HepG2 (cell line): Measurements from ENCODE around the gene EMC9. TPM values are rescaled to one million over a fixed set of nuclear protein-coding genes. Genes with fewer than 3 reads are reported as not detected.
A peak's percentile ranks its signal among the peaks of the same experiment; 100 is the strongest.

ENCODE experiments used
- DMAP1 ChIP-seq: IDR thresholded peaks from 2 replicates; pipeline ENCODE4 v1.6.1; 2016
- ESRRA ChIP-seq: sonication (generic); formaldehyde crosslinking; IDR thresholded peaks from 2 replicates; pipeline ENCODE4 v1.5.1; 2020; ENCODE audit warnings: mild to moderate bottlenecking, low read depth, missing genetic modification reagents
- KLF6 ChIP-seq: IDR thresholded peaks from 2 replicates; pipeline ENCODE4 v1.8.0; 2016; ENCODE audit warnings: missing biosample characterization, missing genetic modification reagents
- NR2C2 ChIP-seq: sonication (generic); formaldehyde crosslinking; IDR thresholded peaks from 2 replicates; pipeline ENCODE4 v1.4.0; 2020; ENCODE audit warnings: missing genetic modification reagents, mild to moderate bottlenecking, moderate library complexity, borderline replicate concordance
- RBM22 ChIP-seq: fragments of 200-400 bp; formaldehyde crosslinking; optimal IDR thresholded peaks from 2 replicates; pipeline ENCODE3; 2017; ENCODE audit warnings: mild to moderate bottlenecking, low read length, moderate library complexity
- SIX4 ChIP-seq: sonication (generic); formaldehyde crosslinking; IDR thresholded peaks from 2 replicates; pipeline ENCODE4 v1.4.0; 2020; ENCODE audit warnings: missing genetic modification reagents
- ZNF7 ChIP-seq: IDR thresholded peaks from 2 replicates; pipeline ENCODE4 v1.6.1; 2016; ENCODE audit warnings: missing biosample characterization, missing genetic modification reagents
- ZSCAN20 ChIP-seq: sonication (generic); formaldehyde crosslinking; IDR thresholded peaks from 2 replicates; pipeline ENCODE4 v1.4.0; 2020; ENCODE audit warnings: missing genetic modification reagents, mild to moderate bottlenecking, borderline replicate concordance
- ZSCAN21 ChIP-seq: sonication (generic); formaldehyde crosslinking; IDR thresholded peaks from 2 replicates; pipeline ENCODE4 v1.8.0; 2022; ENCODE audit warnings: mild to moderate bottlenecking, missing genetic modification reagents, moderate library complexity, borderline replicate concordance
- polyA plus RNA-seq, 8 experiments: library from polyadenylated mRNA; depleted of rRNA in 3 of 8; stranded (reverse) in 7 of 8; unstranded in 1 of 8; fragments of >200 nt; fragmentation: Illumina TruSeq in 4 of 8; extraction: Trizol in 4 of 8; gene quantifications; 2 replicates each; pipeline versions ENCODE4 v1.2.1 to v1.2.3, GENCODE V29; 2011 to 2016; ENCODE audit warnings: low read depth in 4 of 8, missing spikeins in 1 of 8, mixed read lengths in 1 of 8; ENCODE audit not compliant: insufficient read depth in 1 of 8
- total RNA-seq, 5 experiments: library from RNA; depleted of rRNA; stranded (reverse); fragments of >200 nt; fragmentation: Illumina TruSeq; extraction: Trizol; gene quantifications; 2 replicates each; pipeline ENCODE4 v1.2.3, GENCODE V29; 2016; ENCODE audit warnings: low read depth in 1 of 5
- TF ChIP-seq, protein P1 (sequence below): sonication (generic); formaldehyde crosslinking; IDR thresholded peaks from 2 replicates; pipeline ENCODE4 v1.4.0; 2020; ENCODE audit warnings: mild to moderate bottlenecking, missing genetic modification reagents
- TF ChIP-seq, protein P2 (sequence below): sonication (generic); formaldehyde crosslinking; IDR thresholded peaks from 2 replicates; pipeline ENCODE4 v1.5.1; 2020; ENCODE audit warnings: missing genetic modification reagents, mild to moderate bottlenecking, borderline replicate concordance
- TF ChIP-seq, protein P3 (sequence below): IDR thresholded peaks from 2 replicates; pipeline ENCODE4 v1.6.1; 2012; ENCODE audit warnings: inconsistent platforms
- TF ChIP-seq, protein P4 (sequence below): sonication (generic); formaldehyde crosslinking; IDR thresholded peaks from 2 replicates; pipeline ENCODE4 v1.4.0; 2020; ENCODE audit warnings: missing genetic modification reagents, borderline replicate concordance
- TF ChIP-seq, protein P5 (sequence below): sonication (generic); formaldehyde crosslinking; IDR thresholded peaks from 2 replicates; pipeline ENCODE4 v1.4.0; 2020; ENCODE audit warnings: missing genetic modification reagents
- TF ChIP-seq, protein P6 (sequence below): sonication (generic); formaldehyde crosslinking; IDR thresholded peaks from 2 replicates; pipeline ENCODE4; 2020; ENCODE audit warnings: missing genetic modification reagents, mild to moderate bottlenecking, borderline replicate concordance

EMC9 gene
- total and polyA plus RNA-seq, 2 of the 13 experiments (the other 11 are each of a cell fraction or from before 2014, with no cell fraction given) = 60.5 to 78.7 TPM

DNA sequence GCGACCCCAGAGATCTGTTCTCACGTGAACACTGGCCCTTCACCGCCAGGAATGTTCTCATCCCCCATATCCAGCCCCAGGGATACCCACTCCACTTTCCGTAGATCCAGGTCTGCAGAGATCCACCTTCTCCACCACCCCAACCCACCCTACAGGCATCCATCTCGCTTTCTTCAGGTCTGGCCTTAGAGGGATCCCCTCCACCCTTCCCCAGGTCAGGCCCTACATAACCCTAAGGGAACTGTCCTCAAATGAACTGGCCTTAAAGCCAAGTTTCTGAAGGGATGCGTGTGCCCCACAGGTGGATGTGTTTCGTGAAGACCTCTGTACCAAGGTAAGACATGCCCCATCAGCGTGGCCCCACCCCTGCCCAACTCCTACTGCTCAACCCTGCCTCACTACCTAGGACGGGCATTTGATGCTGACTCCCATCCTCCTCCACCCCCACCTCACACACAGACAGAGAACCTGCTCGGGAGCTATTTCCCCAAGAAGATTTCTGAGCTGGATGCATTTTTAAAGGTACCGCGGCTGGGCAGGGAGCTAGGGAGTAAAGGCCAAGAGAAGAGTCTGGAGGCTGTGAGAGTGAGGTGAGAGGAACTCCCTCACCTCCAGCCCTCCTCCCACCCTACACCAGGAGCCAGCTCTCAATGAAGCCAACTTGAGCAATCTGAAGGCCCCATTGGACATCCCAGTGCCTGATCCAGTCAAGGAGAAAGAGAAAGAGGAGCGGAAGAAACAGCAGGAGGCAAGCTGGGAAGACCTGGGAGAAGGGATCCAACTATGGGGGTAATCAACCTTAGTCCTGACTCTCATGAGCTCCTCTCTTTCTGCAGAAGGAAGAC lies 4.5 kb downstream of the EMC9 start (continued):
- TF ChIP-seq, protein P1, sequence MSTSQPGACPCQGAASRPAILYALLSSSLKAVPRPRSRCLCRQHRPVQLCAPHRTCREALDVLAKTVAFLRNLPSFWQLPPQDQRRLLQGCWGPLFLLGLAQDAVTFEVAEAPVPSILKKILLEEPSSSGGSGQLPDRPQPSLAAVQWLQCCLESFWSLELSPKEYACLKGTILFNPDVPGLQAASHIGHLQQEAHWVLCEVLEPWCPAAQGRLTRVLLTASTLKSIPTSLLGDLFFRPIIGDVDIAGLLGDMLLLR (CRISPR knock-in tag) = no peak
- TF ChIP-seq SIX4 (CRISPR knock-in tag) (no peak), ESRRA (CRISPR knock-in tag) (no peak), ZSCAN21 (no peak), ZSCAN20 (no peak), ZNF7 (CRISPR knock-in tag) (no peak), NR2C2 (CRISPR knock-in tag) (peak; percentile 37; the same call in 1 of the 2 replicates), RBM22 (peak; percentile 61), KLF6 (CRISPR knock-in tag) (no peak), DMAP1 (CRISPR knock-in tag) (no peak)
- TF ChIP-seq, protein P2, sequence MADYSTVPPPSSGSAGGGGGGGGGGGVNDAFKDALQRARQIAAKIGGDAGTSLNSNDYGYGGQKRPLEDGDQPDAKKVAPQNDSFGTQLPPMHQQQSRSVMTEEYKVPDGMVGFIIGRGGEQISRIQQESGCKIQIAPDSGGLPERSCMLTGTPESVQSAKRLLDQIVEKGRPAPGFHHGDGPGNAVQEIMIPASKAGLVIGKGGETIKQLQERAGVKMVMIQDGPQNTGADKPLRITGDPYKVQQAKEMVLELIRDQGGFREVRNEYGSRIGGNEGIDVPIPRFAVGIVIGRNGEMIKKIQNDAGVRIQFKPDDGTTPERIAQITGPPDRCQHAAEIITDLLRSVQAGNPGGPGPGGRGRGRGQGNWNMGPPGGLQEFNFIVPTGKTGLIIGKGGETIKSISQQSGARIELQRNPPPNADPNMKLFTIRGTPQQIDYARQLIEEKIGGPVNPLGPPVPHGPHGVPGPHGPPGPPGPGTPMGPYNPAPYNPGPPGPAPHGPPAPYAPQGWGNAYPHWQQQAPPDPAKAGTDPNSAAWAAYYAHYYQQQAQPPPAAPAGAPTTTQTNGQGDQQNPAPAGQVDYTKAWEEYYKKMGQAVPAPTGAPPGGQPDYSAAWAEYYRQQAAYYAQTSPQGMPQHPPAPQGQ (CRISPR knock-in tag) = no peak
- TF ChIP-seq, protein P3, sequence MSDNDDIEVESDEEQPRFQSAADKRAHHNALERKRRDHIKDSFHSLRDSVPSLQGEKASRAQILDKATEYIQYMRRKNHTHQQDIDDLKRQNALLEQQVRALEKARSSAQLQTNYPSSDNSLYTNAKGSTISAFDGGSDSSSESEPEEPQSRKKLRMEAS = no peak
- TF ChIP-seq, protein P4, sequence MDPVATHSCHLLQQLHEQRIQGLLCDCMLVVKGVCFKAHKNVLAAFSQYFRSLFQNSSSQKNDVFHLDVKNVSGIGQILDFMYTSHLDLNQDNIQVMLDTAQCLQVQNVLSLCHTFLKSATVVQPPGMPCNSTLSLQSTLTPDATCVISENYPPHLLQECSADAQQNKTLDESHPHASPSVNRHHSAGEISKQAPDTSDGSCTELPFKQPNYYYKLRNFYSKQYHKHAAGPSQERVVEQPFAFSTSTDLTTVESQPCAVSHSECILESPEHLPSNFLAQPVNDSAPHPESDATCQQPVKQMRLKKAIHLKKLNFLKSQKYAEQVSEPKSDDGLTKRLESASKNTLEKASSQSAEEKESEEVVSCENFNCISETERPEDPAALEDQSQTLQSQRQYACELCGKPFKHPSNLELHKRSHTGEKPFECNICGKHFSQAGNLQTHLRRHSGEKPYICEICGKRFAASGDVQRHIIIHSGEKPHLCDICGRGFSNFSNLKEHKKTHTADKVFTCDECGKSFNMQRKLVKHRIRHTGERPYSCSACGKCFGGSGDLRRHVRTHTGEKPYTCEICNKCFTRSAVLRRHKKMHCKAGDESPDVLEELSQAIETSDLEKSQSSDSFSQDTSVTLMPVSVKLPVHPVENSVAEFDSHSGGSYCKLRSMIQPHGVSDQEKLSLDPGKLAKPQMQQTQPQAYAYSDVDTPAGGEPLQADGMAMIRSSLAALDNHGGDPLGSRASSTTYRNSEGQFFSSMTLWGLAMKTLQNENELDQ (CRISPR knock-in tag) = no peak
- TF ChIP-seq, protein P5, sequence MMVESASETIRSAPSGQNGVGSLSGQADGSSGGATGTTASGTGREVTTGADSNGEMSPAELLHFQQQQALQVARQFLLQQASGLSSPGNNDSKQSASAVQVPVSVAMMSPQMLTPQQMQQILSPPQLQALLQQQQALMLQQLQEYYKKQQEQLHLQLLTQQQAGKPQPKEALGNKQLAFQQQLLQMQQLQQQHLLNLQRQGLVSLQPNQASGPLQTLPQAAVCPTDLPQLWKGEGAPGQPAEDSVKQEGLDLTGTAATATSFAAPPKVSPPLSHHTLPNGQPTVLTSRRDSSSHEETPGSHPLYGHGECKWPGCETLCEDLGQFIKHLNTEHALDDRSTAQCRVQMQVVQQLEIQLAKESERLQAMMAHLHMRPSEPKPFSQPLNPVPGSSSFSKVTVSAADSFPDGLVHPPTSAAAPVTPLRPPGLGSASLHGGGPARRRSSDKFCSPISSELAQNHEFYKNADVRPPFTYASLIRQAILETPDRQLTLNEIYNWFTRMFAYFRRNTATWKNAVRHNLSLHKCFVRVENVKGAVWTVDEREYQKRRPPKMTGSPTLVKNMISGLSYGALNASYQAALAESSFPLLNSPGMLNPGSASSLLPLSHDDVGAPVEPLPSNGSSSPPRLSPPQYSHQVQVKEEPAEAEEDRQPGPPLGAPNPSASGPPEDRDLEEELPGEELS = no peak; the same call in 1 of the 2 replicates
- TF ChIP-seq, protein P6, sequence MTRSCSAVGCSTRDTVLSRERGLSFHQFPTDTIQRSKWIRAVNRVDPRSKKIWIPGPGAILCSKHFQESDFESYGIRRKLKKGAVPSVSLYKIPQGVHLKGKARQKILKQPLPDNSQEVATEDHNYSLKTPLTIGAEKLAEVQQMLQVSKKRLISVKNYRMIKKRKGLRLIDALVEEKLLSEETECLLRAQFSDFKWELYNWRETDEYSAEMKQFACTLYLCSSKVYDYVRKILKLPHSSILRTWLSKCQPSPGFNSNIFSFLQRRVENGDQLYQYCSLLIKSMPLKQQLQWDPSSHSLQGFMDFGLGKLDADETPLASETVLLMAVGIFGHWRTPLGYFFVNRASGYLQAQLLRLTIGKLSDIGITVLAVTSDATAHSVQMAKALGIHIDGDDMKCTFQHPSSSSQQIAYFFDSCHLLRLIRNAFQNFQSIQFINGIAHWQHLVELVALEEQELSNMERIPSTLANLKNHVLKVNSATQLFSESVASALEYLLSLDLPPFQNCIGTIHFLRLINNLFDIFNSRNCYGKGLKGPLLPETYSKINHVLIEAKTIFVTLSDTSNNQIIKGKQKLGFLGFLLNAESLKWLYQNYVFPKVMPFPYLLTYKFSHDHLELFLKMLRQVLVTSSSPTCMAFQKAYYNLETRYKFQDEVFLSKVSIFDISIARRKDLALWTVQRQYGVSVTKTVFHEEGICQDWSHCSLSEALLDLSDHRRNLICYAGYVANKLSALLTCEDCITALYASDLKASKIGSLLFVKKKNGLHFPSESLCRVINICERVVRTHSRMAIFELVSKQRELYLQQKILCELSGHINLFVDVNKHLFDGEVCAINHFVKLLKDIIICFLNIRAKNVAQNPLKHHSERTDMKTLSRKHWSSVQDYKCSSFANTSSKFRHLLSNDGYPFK = peak; percentile 2; the same call in 1 of the 2 replicates
